GM12865 (cell line): ENCODE data around the gene ANKFN1.

ENCODE experiments used
- DNase-seq: peaks from one replicate; pipeline ENCODE4 v3.0.0; 2010; ENCODE audit warnings: low read depth
- H3K4me3 ChIP-seq: 2 replicates; pipeline ENCODE4 v1.5.1; 2011; ENCODE audit warnings: mild to moderate bottlenecking, low read depth, low read length, control low read depth
- TF ChIP-seq, protein P1 (sequence below): IDR thresholded peaks from 2 replicates; pipeline ENCODE4 v1.5.1; 2011; ENCODE audit warnings: low read length, control low read depth, low read depth, inconsistent platforms; ENCODE audit not compliant: insufficient read depth; ENCODE audit errors: missing control alignments

The ANKFN1 gene

DNA sequence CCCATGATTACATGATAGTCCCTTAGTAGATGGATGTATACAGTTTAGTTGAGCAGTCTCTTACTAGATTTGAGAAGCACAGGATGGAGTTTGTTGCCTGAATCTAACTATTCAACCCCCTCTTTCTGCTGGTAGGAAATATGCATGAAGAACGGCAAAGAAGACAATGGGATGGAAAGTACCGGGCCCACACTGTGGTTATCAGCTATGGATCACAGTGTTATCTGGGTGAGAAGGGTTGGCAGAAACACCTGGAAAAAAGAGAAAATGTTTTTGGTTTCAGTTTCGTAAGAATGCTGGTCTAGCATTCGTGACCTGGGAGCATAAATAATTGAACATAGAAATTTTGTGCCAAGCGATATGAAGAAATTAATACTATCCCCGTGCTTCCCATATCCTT, 53.1 kb downstream of the ANKFN1 start:
- TF ChIP-seq, protein P1, sequence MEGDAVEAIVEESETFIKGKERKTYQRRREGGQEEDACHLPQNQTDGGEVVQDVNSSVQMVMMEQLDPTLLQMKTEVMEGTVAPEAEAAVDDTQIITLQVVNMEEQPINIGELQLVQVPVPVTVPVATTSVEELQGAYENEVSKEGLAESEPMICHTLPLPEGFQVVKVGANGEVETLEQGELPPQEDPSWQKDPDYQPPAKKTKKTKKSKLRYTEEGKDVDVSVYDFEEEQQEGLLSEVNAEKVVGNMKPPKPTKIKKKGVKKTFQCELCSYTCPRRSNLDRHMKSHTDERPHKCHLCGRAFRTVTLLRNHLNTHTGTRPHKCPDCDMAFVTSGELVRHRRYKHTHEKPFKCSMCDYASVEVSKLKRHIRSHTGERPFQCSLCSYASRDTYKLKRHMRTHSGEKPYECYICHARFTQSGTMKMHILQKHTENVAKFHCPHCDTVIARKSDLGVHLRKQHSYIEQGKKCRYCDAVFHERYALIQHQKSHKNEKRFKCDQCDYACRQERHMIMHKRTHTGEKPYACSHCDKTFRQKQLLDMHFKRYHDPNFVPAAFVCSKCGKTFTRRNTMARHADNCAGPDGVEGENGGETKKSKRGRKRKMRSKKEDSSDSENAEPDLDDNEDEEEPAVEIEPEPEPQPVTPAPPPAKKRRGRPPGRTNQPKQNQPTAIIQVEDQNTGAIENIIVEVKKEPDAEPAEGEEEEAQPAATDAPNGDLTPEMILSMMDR = no peak
- H3K4me3 ChIP-seq = no peak overlapping the region
- no peak for DNase-seq

- no peak for DNase-seq
- TF ChIP-seq, protein P1 = no peak
- no peak overlapping the region for H3K4me3 ChIP-seq
These were observed 59.8 kb downstream of the ANKFN1 start for GRCh38 chr17:56213031-56213430.

DNA sequence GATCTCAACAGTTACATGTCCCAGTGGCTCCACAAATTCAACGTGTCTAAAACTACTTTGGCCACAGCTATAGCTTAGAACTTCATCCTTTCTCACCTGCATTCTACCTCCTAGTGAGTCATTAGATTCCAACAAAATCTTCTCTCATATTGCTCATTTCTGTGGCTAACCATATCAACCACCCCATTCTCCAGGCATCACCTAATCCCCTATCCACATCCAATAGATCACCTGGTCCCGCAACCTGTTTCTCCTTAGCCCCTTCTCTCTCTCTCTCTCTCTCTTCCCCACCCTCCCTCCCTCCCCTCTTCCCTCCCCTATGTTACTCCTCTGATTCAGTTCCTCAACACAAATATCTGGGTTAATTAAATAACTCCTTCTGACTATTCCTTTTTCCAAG, 64.6 kb downstream of the ANKFN1 start:
- TF ChIP-seq, protein P1 = no peak
- DNase-seq = no peak
- H3K4me3 ChIP-seq = no peak overlapping the region

- no peak for DNase-seq
- TF ChIP-seq, protein P1 = no peak
- H3K4me3 ChIP-seq = no peak overlapping the region
These were observed 69.0 kb downstream of the ANKFN1 start for GRCh38 chr17:56222255-56222654.

GRCh38 chr17:56230660-56231059, 77.4 kb downstream of the ANKFN1 start:
- no peak for DNase-seq
- TF ChIP-seq, protein P1 = no peak
- no peak overlapping the region for H3K4me3 ChIP-seq

- TF ChIP-seq, protein P1 = no peak
- DNase-seq = no peak
- no peak overlapping the region for H3K4me3 ChIP-seq
These were observed 78.0 kb downstream of the ANKFN1 start for GRCh38 chr17:56231252-56231651.

- DNase-seq = no peak
- TF ChIP-seq, protein P1 = no peak
- H3K4me3 ChIP-seq = no peak overlapping the region
These were observed 78.4 kb downstream of the ANKFN1 start for GRCh38 chr17:56231693-56232092.
